Measurements from ENCODE around the gene SPTSSB. TPM values are rescaled to one million over a fixed set of nuclear protein-coding genes. Genes with fewer than 3 reads are reported as not detected.

The SPTSSB gene
- total RNA-seq, 1 donor = 0.45 TPM

DNA sequence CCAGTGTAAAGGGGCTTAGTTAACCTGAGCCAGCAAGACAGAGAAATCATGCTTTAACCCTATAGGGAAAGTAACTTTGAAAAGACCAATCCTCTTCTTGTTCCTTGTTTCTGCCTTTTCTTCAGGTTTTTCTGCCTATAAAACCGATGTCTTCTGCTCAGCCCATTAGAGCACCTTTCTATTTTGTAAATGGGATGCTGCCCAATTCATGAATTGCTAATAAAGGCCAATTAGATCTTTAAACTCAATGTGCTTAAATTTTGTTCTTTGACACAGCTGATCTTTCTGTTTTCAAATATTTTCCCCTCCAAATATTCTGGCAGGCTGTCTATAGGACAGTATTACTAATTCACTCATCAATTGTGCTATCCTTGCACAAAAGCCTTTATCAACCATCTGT is 33.8 kb upstream of the SPTSSB start:
- TF ChIP-seq, protein P1, sequence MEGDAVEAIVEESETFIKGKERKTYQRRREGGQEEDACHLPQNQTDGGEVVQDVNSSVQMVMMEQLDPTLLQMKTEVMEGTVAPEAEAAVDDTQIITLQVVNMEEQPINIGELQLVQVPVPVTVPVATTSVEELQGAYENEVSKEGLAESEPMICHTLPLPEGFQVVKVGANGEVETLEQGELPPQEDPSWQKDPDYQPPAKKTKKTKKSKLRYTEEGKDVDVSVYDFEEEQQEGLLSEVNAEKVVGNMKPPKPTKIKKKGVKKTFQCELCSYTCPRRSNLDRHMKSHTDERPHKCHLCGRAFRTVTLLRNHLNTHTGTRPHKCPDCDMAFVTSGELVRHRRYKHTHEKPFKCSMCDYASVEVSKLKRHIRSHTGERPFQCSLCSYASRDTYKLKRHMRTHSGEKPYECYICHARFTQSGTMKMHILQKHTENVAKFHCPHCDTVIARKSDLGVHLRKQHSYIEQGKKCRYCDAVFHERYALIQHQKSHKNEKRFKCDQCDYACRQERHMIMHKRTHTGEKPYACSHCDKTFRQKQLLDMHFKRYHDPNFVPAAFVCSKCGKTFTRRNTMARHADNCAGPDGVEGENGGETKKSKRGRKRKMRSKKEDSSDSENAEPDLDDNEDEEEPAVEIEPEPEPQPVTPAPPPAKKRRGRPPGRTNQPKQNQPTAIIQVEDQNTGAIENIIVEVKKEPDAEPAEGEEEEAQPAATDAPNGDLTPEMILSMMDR (IDR thresholded peaks at IDR 0.05; ENCODE audit: insufficient read depth, low read length) = no peak
- no peak for DNase-seq (ENCODE audit: low read depth)
- no peak overlapping the region for H3K4me3 ChIP-seq (ENCODE audit: low read depth, low read length)

DNA sequence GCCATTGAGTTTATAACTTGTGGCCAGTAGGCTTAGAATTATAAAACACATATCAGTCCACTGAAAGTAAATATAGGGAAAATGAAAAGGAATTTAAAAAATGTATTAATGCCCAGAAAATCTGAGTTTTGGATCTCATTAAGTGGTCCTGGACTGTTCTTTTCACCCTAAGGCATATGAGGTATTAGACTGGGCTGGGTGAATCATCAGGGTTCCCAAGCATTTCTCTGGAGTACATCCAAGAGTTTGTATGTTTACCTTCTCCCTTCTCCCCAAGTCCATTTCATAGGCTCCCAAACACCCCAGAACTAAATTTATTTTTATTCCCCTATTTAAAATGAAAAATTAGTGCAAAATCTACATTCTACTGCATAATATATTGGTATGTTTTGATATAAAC is 31.9 kb upstream of the SPTSSB start:
- TF ChIP-seq, protein P1 (IDR thresholded peaks at IDR 0.05; ENCODE audit: insufficient read depth, low read length) = no peak
- H3K4me3 ChIP-seq (ENCODE audit: low read depth, low read length) = no peak overlapping the region
- DNase-seq (ENCODE audit: low read depth) = no peak

DNA sequence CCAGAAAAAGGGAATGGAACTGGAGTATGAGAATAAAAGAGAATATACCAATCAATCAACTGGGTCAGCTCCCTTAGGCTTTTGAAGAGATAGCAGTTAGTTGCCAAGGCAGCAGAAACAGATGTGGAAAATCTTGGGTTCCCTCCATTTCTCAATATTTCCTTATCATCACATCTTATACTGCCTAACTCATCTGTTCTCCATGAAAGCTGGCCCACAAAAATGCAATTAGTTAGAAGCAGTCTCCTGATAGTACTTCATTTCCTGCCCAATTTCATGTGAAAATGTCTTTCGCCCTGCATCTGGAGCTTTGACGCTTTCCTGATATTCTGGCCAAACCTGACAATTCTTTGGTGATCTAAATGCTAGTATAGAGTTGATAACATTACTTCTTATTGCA is 30.1 kb upstream of the SPTSSB start:
- TF ChIP-seq, protein P1 (IDR thresholded peaks at IDR 0.05; ENCODE audit: insufficient read depth, low read length) = no peak
- no peak overlapping the region for H3K4me3 ChIP-seq (ENCODE audit: low read depth, low read length)
- DNase-seq (ENCODE audit: low read depth) = no peak

DNA sequence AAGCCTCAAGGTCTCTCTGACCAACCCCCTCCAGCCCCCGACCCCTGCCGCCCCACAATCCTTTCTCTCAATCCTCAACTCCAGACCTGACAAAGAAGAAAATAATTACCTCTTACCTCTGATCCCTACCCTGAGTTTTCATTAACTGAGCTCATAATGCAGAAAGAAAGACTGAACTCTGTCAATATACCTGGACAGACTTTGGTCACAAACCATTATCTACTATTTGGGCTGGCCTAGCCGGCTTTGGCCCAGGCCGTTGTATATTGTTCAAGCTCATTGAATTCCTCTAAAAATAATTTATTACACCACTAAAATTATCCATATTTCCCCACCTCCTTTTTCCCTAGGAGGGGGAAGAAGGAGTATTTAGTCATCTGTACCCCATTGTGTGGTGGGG is 29.3 kb upstream of the SPTSSB start:
- no peak for DNase-seq (ENCODE audit: low read depth)
- TF ChIP-seq, protein P1 (IDR thresholded peaks at IDR 0.05; ENCODE audit: insufficient read depth, low read length) = no peak
- H3K4me3 ChIP-seq (ENCODE audit: low read depth, low read length) = no peak overlapping the region

DNA sequence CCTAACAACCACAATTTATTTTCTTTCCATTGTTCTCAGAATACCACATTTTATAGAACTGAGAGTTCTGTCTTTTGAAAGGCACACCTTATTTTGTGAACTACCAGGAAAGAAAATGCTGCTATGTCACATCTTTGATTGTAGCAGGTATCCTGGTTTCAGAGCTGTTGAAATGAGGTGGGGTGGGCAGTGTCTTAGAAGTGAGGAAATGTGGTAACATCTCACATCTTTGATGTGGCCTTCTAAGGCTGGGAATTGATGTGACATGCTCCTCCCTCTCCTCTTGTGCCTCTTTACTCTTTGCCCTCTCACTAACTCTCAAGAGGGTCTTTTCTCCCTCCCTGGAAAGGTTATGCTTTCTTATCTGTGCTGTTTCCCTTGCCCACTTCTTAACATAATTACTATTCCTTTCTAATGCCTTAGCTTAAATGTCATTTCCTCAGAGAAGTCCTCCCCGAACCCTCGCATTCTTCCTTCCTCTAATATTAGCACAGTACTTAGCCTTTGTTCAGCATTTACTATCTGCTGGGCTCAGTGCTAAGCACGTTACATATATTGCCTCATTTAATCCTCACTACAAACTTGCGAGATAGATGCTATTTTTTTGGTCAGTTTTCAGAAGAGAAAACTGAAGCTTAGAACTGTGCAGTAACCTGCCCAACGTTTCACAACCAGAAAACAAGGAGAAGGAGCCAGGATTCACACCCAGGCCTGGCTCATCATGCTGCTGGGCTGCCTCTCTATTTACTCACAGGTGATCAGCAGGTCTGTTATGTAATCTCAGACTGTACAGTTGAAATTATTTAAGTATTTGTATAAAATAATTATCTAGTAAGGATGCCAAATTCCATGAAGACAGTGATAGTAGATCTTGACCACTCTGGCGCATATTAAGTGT is 24.0 kb upstream of the SPTSSB start:
- H3K4me3 ChIP-seq (ENCODE audit: low read depth, low read length) = no peak overlapping the region
- TF ChIP-seq, protein P1 (IDR thresholded peaks at IDR 0.05; ENCODE audit: insufficient read depth, low read length) = no peak
- no peak for DNase-seq (ENCODE audit: low read depth)

DNA sequence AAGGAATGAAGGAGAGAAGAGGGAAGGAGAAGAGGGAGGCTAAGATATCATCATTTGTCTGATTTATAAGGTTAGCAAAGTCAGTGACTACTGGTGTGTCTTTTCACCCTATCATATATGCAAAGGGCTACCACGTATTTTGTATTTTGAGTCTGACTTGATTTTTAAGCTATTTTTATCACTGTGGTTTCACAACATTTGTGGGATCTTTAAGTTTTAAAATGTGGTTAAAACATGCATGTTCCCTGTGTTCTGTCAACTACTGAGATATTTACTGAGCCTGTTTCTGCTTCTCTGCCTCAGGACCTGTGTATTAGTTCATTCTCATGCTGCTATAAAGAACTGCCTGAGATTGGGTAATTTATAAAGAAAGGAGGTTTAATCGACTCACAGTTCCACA is 22.5 kb upstream of the SPTSSB start:
- no peak for DNase-seq (ENCODE audit: low read depth)
- TF ChIP-seq, protein P1 (IDR thresholded peaks at IDR 0.05; ENCODE audit: insufficient read depth, low read length) = no peak

More for the DNA sequence above, 22.5 kb upstream of the SPTSSB start:
- H3K4me3 ChIP-seq (ENCODE audit: low read depth, low read length) = no peak overlapping the region

All from fibroblast of the aortic adventitia (primary cell).